ENCODE data around the gene IP6K1.
"Not testable (repeated sequence)": the region's sequence is repeated elsewhere in the genome, so short reads cannot be mapped to it uniquely, and the experiment has no call there.

The IP6K1 gene

DNA sequence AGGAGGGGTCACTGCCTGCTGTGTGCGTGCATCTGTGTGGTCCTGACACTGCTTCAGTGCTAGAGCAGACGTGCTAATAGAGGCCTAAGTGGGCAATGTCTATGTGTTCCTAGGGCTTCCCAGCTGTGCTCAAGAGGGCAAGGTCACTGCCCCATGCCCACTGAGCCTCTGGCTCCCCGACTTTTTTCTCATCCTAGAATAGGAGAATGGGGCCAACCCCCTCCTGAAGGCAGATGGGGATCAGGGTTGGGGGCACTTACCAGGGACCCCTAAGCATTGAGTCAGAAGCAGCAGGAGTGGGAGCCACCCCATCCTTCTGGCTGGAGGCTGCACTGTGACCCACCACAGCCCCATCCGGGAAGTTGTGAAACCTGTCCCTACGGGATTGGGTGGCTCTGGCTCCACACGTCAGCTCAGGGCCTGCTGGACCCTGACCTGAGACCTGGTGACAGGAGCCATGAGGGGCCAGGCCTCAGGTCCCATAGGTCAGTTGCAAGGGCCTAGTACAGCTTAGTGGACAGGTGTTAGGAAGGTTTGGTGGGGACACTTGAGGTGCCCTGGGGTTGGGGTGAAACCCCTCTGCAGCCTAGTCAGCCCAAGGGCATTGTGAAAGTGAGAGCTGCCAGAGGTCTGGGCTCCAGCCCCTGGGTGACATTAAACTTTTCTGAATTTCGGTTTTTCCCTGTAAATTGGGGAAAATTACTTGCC, 97.8 kb downstream of the IP6K1 start:
- DNase-seq (ENCODE audit: low read depth) = not testable (repeated sequence)

- DNase-seq (ENCODE audit: low read depth) = not testable (repeated sequence)
Observed at GRCh38 chr3:49687424-49687795, 98.9 kb downstream of the IP6K1 start.

DNA sequence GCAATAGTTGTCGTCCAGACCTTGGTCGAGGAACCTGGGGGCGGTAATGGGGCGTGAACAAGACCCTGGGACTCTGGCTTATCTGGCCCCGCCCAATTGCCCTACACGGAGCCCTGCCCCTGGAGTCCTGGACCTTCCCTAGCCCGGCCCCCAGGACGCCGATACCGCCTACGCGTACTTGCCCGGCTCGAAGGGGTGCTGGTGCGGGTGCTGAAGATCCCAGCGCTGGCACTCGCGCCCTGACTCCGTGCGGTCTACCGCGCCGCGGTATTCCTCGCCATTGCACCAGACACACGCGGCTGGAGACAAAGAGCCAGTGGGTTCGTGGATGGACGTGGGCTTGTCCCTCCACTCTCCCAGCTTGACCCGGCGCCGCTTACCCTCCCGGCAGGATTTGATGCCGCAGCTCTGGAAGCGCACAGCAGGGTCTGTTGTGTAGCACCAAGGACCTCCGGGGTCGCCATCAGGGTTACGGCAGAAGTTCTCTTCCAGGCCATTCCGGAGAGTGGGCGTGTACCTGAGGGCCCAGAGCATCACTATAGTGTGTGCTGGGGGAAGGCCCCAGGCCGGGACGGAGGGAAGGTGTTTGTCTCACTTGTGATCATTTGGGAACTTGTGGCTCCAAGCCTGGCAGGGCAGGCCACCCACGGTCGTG, 99.4 kb downstream of the IP6K1 start:
- not testable (repeated sequence) for DNase-seq (ENCODE audit: low read depth)

DNA sequence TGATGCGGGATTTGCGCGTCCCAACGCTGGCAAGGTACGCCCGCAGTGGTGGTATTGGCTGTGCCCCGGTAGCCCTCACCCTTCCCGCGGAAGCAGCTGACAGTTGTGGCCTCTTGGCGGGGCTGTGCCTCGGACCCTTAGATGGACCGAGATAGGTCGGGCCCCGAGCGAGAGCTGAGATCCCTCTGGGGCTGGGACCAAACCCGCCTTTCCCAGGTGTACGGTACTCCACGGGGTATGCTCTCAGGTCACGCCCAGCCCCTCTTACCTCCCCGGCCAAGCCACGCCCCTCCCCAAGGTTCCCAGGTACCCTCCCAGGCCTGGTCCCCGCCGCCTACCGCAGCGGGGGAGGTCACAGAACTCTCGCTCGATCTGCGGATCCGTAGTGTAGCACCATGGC, 100.0 kb downstream of the IP6K1 start:
- not testable (repeated sequence) for DNase-seq (ENCODE audit: low read depth)

GRCh38 chr3:49685846-49686245, 100.5 kb downstream of the IP6K1 start:
- not testable (repeated sequence) for DNase-seq (ENCODE audit: low read depth)

DNA sequence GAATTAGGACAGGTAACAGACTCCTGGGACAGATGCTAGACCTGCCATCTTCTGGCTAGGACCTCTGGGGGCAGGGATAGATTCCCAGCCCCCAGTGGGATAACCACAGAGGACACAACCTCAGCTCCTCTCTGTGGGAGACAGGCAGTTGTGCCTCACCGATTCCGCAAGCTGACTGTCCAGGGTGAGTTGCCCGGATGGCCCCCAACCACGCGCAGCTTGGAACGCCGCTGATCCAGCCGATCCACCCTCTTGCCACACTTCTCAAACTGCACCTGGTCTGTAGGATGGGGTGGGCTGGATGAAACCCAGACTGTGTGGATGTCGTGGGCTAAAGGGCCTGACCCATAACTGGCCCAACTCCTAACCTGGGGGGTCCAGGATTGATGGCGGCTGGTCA, 101.2 kb downstream of the IP6K1 start:
- not testable (repeated sequence) for DNase-seq (ENCODE audit: low read depth)

DNA sequence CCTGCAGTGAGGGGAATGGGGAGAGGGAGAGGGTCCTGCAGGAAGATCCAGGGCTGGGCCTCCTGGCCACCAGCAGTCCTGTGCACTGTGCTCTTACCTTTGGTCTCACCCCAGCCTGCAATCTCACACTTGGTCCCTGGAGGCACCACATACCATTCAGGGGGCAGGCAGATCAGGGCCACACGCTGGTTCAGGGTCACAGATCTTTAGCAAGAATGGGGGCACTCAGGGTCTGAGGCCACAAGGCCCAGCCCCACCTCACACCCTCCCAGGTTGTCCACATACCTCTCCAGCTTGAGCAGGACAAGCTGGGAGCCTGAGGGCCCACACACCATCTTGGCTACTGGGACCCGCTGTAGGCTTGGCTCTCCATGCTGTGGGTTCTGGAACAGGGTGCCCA, 101.9 kb downstream of the IP6K1 start:
- not testable (repeated sequence) for DNase-seq (ENCODE audit: low read depth)

GRCh38 chr3:49683162-49683561, 103.2 kb downstream of the IP6K1 start:
- no peak for DNase-seq (ENCODE audit: low read depth)

GRCh38 chr3:49681543-49681942, 104.8 kb downstream of the IP6K1 start:
- no peak for DNase-seq (ENCODE audit: low read depth)

DNA sequence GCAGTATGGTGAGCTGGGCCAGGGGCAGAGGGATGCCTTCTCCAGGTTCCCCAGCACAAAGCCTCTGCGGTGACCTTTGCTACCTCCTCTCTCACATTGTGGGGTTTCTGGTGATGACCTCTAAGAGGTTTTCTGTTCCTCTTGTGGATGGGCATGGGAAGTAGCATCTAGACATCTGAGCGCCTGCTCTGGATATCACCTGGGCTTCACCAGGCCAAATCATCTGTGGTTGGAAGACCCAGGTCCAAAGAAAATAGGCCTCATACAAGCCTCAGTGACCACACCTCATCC, 105.2 kb downstream of the IP6K1 start:
- no peak for DNase-seq (ENCODE audit: low read depth)

DNA sequence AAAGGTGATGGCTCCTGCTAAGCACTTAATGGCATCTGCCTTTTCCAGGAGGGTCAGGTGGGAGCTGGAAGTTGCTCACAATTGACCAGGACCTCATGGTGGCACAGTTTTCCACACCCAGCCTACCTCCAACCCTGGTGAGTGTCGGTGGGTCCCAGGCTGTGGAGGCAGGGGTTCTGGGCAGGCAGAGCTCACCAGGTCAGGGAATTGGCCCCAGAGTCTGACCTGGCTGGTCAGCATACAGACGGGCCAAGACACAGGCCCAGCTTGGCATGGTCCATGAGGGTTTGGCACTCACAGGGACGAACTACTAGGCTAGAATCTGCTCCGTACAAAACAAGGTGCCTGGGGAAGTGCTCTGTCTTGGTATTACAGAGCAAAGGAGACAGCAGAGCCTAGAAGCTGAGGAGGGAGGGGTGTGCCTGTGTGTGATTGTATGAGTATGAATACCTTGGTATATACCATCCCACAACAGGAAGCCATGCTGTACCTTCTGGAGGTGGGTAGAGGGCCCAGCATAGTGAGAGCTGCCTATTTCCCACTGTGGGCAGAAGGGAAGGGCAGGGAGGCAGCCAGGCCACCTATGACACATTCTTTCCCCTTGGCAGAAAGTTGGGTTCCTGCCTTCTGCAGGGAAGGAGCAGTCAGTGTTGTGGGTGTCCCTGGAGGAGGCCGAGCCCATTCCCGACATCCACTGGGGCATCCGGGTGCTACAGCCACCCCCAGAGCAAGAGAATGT, 105.7 kb downstream of the IP6K1 start:
- no peak for DNase-seq (ENCODE audit: low read depth)

- no peak for DNase-seq (ENCODE audit: low read depth)
Observed at GRCh38 chr3:49675912-49676311, 110.4 kb downstream of the IP6K1 start.

- no peak for DNase-seq (ENCODE audit: low read depth)
Observed at GRCh38 chr3:49674497-49674983, 111.8 kb downstream of the IP6K1 start.

All from stromal cell of bone marrow (primary cell).